ENCODE measurements around the gene MKI67. TPM values are rescaled to one million over a fixed set of nuclear protein-coding genes. Genes with fewer than 3 reads are reported as not detected.

Gene MKI67
- total and polyA plus RNA-seq, 2 of the 4 experiments (the other 2 are of a cell fraction): 13.5 to 36.4 TPM

DNA sequence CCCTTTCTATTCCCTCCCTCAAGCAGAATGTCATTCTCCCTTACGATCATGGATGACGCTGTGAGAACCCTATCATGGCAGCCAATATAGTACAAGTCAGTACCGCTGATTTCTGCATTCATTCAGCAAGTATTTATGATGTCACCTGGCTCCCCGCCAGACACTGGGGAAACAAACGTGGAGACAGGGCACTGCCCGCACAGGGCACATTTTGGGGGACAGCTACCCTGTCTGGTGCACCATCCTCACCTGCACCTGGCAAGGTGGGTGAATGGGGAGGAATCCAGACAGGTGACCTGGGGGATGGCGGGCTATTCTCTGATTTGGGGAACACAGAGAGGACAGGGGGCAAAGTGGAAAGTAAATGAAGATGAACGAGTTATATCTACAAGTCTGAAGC lies 28.4 kb downstream of the MKI67 start:
- CTCF ChIA-PET: no interaction called here
- 88% methylated on average over 8 of the region's 8 CpGs; no CpG with 5 or more reads in 1 of the 2 experiments for WGBS, 2 experiments (ENCODE audit: extremely low coverage in 2 of 2, insufficient read length in 1 of 2)
- Histone ChIP-seq H3K9me3 (ENCODE audit: control insufficient read depth, insufficient read depth, low read length) (no peaks in the 10 kb centered on the region), H3K4me3 (ENCODE audit: insufficient read depth, low read depth, low read length) (no peak overlapping the region), H3K9ac (ENCODE audit: low read depth, low read length) (no peak overlapping the region), H2AK5ac (ENCODE audit: low read depth, low read length) (no peak overlapping the region), H3K79me1 (ENCODE audit: low read depth in 1 of 2, low read length in 2 of 2) (peaks cover 6 to 12% of the 10 kb centered on the region in 2 experiments), H3K4me1 (ENCODE audit: control insufficient read depth, insufficient read depth, low read length) (no peaks in the 10 kb centered on the region), H2AK9ac (replicated peaks; ENCODE audit: low read depth, low read length, poor library complexity) (no peak overlapping the region), H3K56ac (ENCODE audit: extremely low read depth, insufficient read depth, low read length) (no peak overlapping the region), H3K14ac (replicated peaks; ENCODE audit: low read depth, low read length) (no peak overlapping the region), H4K20me1 (ENCODE audit: insufficient read depth, low read length) (no peaks in the 10 kb centered on the region; the same call in 1 of the 2 replicates), H3K4me2 (ENCODE audit: low read depth, low read length) (no peak overlapping the region), H3K18ac (ENCODE audit: low read depth, low read length) (no peak overlapping the region), H3K23ac (ENCODE audit: low read depth, low read length) (no peak overlapping the region), H3K4ac (ENCODE audit: low read depth, low read length) (no peak overlapping the region), H2BK120ac (ENCODE audit: low read depth, low read length) (no peak overlapping the region), H2BK5ac (ENCODE audit: low read depth, low read length, poor library complexity, severe bottlenecking) (no peak overlapping the region), H3K27me3 (ENCODE audit: control insufficient read depth, insufficient read depth, low read length) (no peaks in the 10 kb centered on the region), H3K27ac (ENCODE audit: insufficient read depth, low read length) (no peak overlapping the region), H3K9me1 (ENCODE audit: insufficient read depth, low read length) (peaks cover 8% of the 10 kb centered on the region; the same call in 1 of the 2 replicates), H4K91ac (ENCODE audit: insufficient read depth, low read depth, low read length) (no peak overlapping the region), H2AFZ (replicated peaks; ENCODE audit: low read length, poor library complexity) (no peak overlapping the region), H3K36me3 (ENCODE audit: control insufficient read depth, insufficient read depth, low read length) (peaks cover 15% of the 10 kb centered on the region), H2BK20ac (ENCODE audit: low read depth, low read length) (no peak overlapping the region), H4K8ac (ENCODE audit: low read depth in 2 of 2, low read length in 2 of 2) (no peak overlapping the region), H4K5ac (ENCODE audit: low read depth, low read length) (no peak overlapping the region), H2BK15ac (ENCODE audit: low read depth, low read length) (no peak overlapping the region)
- intact Hi-C loops (cut with micrococcal nuclease): no loop called here
- in situ Hi-C loops (cut with MboI; ENCODE audit: low sequenced_read_pairs): no loop called here
- dilution Hi-C loops (cut with HindIII; ENCODE audit: low sequenced_read_pairs, unreplicated experiment): no loop called here
- DNase-seq (no peak), ATAC-seq (ENCODE audit: low read depth) (no peak)
- no TSS peak for BruUV-seq (replicated peaks)
- POLR2A ChIA-PET (ENCODE audit: unreplicated experiment): no interaction called here
- no peak for TF ChIP-seq NFE2L2 (IDR thresholded peaks at IDR 0.05; ENCODE audit: low read depth, low read length)
- no peak for TF ChIP-seq RCOR1 (IDR thresholded peaks at IDR 0.05; ENCODE audit: insufficient replicate concordance, low read length)
- no peak for TF ChIP-seq RAD21 (IDR thresholded peaks at IDR 0.05; ENCODE audit: low read length)
- TF ChIP-seq, protein P1, sequence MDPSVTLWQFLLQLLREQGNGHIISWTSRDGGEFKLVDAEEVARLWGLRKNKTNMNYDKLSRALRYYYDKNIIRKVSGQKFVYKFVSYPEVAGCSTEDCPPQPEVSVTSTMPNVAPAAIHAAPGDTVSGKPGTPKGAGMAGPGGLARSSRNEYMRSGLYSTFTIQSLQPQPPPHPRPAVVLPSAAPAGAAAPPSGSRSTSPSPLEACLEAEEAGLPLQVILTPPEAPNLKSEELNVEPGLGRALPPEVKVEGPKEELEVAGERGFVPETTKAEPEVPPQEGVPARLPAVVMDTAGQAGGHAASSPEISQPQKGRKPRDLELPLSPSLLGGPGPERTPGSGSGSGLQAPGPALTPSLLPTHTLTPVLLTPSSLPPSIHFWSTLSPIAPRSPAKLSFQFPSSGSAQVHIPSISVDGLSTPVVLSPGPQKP (IDR thresholded peaks at IDR 0.05; ENCODE audit: borderline replicate concordance, low read depth, low read length): no peak
- TF ChIP-seq MAZ (IDR thresholded peaks at IDR 0.05; ENCODE audit: borderline replicate concordance, low read depth, low read length): no peak
- TF ChIP-seq CHD1 (IDR thresholded peaks at IDR 0.05; ENCODE audit: low read depth, low read length): no peak
- no peak for TF ChIP-seq SMC3 (IDR thresholded peaks at IDR 0.05; ENCODE audit: low read depth, low read length)
- no peak for TF ChIP-seq FOS (IDR thresholded peaks at IDR 0.05; ENCODE audit: low read depth, low read length)
- TF ChIP-seq MXI1 (IDR thresholded peaks at IDR 0.05; ENCODE audit: borderline replicate concordance, low read depth, low read length): no peak
- TF ChIP-seq MAFK (IDR thresholded peaks at IDR 0.05; ENCODE audit: low read depth, low read length): no peak
- no peak for TF ChIP-seq RFX5 (IDR thresholded peaks at IDR 0.05; ENCODE audit: low read depth, low read length)
- no peak for TF ChIP-seq USF2 (IDR thresholded peaks at IDR 0.05; ENCODE audit: low read depth, low read length)
- no peak for TF ChIP-seq BHLHE40 (IDR thresholded peaks at IDR 0.05; ENCODE audit: low read depth, low read length)
- no peak for TF ChIP-seq CEBPB (IDR thresholded peaks at IDR 0.05; ENCODE audit: low read depth, low read length)
- TF ChIP-seq, protein P2, sequence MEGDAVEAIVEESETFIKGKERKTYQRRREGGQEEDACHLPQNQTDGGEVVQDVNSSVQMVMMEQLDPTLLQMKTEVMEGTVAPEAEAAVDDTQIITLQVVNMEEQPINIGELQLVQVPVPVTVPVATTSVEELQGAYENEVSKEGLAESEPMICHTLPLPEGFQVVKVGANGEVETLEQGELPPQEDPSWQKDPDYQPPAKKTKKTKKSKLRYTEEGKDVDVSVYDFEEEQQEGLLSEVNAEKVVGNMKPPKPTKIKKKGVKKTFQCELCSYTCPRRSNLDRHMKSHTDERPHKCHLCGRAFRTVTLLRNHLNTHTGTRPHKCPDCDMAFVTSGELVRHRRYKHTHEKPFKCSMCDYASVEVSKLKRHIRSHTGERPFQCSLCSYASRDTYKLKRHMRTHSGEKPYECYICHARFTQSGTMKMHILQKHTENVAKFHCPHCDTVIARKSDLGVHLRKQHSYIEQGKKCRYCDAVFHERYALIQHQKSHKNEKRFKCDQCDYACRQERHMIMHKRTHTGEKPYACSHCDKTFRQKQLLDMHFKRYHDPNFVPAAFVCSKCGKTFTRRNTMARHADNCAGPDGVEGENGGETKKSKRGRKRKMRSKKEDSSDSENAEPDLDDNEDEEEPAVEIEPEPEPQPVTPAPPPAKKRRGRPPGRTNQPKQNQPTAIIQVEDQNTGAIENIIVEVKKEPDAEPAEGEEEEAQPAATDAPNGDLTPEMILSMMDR (conservative IDR thresholded peaks at IDR 0.05; ENCODE audit: low read depth, low read length): no peak
- TF ChIP-seq POLR2A (IDR thresholded peaks at IDR 0.05; ENCODE audit: low read depth, low read length): no peak
